ENCODE measurements around the gene MYO1F.

GRCh38 chr19:8557642-8558238 lies 19.5 kb downstream of the MYO1F start:
- TF ChIP-seq POLR2AphosphoS5 (IDR thresholded peaks at IDR 0.05) (no peak), POLR2A (IDR thresholded peaks at IDR 0.05) (no peak)
